Measurements from ENCODE around the gene IGSF22.
A peak's percentile ranks its signal among the peaks of the same experiment; 100 is the strongest.

The IGSF22 gene

GRCh38 chr11:18736590-18737148 lies 10.7 kb upstream of the IGSF22 start:
- H3K27ac Mint-ChIP-seq, result no peak overlapping the region
- H3K9me3 Mint-ChIP-seq, result no peaks in the 10 kb centered on the region
- peaks cover 2% of the 10 kb centered on the region for H3K36me3 Mint-ChIP-seq (ENCODE audit: insufficient read depth)
- peaks cover 3 to 4% of the 10 kb centered on the region in 2 donors for H3K4me1 Mint-ChIP-seq (ENCODE audit: low read depth in 2 of 2)
- no peak overlapping the region for H3K4me3 Mint-ChIP-seq
- H3K27me3 Mint-ChIP-seq, result peaks cover 7 to 30% of the 10 kb centered on the region in 2 donors
- no peak for ATAC-seq (replicated peaks)
- no peak for DNase-seq

GRCh38 chr11:18733202-18733601 lies 7.2 kb upstream of the IGSF22 start:
- H3K27ac Mint-ChIP-seq, result no peak overlapping the region
- peaks cover 3 to 21% of the 10 kb centered on the region in 2 donors for H3K27me3 Mint-ChIP-seq
- ATAC-seq (replicated peaks) (no peak), DNase-seq (no peak)
- H3K4me3 Mint-ChIP-seq, result no peak overlapping the region
- H3K9me3 Mint-ChIP-seq, result no peaks in the 10 kb centered on the region
- peaks cover 2% of the 10 kb centered on the region for H3K36me3 Mint-ChIP-seq (ENCODE audit: insufficient read depth)
- H3K4me1 Mint-ChIP-seq (ENCODE audit: low read depth in 2 of 2), result peaks cover 4 to 5% of the 10 kb centered on the region in 2 donors

- peaks cover 2% of the 10 kb centered on the region for H3K36me3 Mint-ChIP-seq (ENCODE audit: insufficient read depth)
- DNase-seq (peak; percentile 62 to 72 (median 72)), ATAC-seq (replicated peaks) (peak; percentile 84)
- H3K27ac Mint-ChIP-seq, result peak overlapping the region; percentile 39 to 50
- H3K27me3 Mint-ChIP-seq, result peaks cover 0 to 21% of the 10 kb centered on the region in 2 donors
- H3K9me3 Mint-ChIP-seq, result no peaks in the 10 kb centered on the region
- H3K4me3 Mint-ChIP-seq, result no peak overlapping the region
- H3K4me1 Mint-ChIP-seq (ENCODE audit: low read depth in 2 of 2), result peaks cover 4 to 6% of the 10 kb centered on the region in 2 donors
Observed at GRCh38 chr11:18731949-18732821, 6.2 kb upstream of the IGSF22 start.

GRCh38 chr11:18731441-18731840 lies 5.5 kb upstream of the IGSF22 start:
- peaks cover 0 to 19% of the 10 kb centered on the region in 2 donors for H3K27me3 Mint-ChIP-seq
- no peaks in the 10 kb centered on the region for H3K9me3 Mint-ChIP-seq
- no peak overlapping the region for H3K4me3 Mint-ChIP-seq
- peaks cover 2% of the 10 kb centered on the region for H3K36me3 Mint-ChIP-seq (ENCODE audit: insufficient read depth)
- H3K27ac Mint-ChIP-seq, result peak overlapping the region; percentile 39 to 50
- no peak for DNase-seq
- ATAC-seq (replicated peaks), result no peak
- H3K4me1 Mint-ChIP-seq (ENCODE audit: low read depth in 2 of 2), result peaks cover 4 to 6% of the 10 kb centered on the region in 2 donors

- ATAC-seq (replicated peaks) (no peak), DNase-seq (no peak)
- Mint-ChIP-seq H3K27me3 (peaks cover 0 to 5% of the 10 kb centered on the region in 2 donors), H3K36me3 (ENCODE audit: insufficient read depth) (no peaks in the 10 kb centered on the region), H3K4me1 (ENCODE audit: low read depth in 2 of 2) (peaks cover 4 to 6% of the 10 kb centered on the region in 2 donors), H3K9me3 (no peaks in the 10 kb centered on the region), H3K27ac (no peak overlapping the region), H3K4me3 (no peak overlapping the region)
Observed at GRCh38 chr11:18730020-18730419, 4.0 kb upstream of the IGSF22 start.

- ATAC-seq (replicated peaks) (no peak), DNase-seq (no peak)
- Mint-ChIP-seq H3K36me3 (ENCODE audit: insufficient read depth) (no peaks in the 10 kb centered on the region), H3K4me1 (ENCODE audit: low read depth in 2 of 2) (peaks cover 4 to 6% of the 10 kb centered on the region in 2 donors), H3K27ac (no peak overlapping the region), H3K4me3 (no peak overlapping the region), H3K27me3 (no peaks in the 10 kb centered on the region), H3K9me3 (no peaks in the 10 kb centered on the region)
Observed at GRCh38 chr11:18729426-18729825, 3.4 kb upstream of the IGSF22 start.

- H3K27me3 Mint-ChIP-seq, result no peaks in the 10 kb centered on the region
- no peak overlapping the region for H3K4me3 Mint-ChIP-seq
- H3K9me3 Mint-ChIP-seq, result no peaks in the 10 kb centered on the region
- no peak overlapping the region for H3K27ac Mint-ChIP-seq
- H3K4me1 Mint-ChIP-seq (ENCODE audit: low read depth in 2 of 2), result peaks cover 4 to 6% of the 10 kb centered on the region in 2 donors
- no peak for ATAC-seq (replicated peaks)
- no peaks in the 10 kb centered on the region for H3K36me3 Mint-ChIP-seq (ENCODE audit: insufficient read depth)
- no peak for DNase-seq
Observed at GRCh38 chr11:18728658-18729057, 2.7 kb upstream of the IGSF22 start.

GRCh38 chr11:18727479-18728236 lies 1.7 kb upstream of the IGSF22 start:
- no peak overlapping the region for H3K27ac Mint-ChIP-seq
- H3K36me3 Mint-ChIP-seq (ENCODE audit: insufficient read depth), result no peaks in the 10 kb centered on the region
- H3K27me3 Mint-ChIP-seq, result no peaks in the 10 kb centered on the region
- H3K4me3 Mint-ChIP-seq, result no peak overlapping the region
- H3K4me1 Mint-ChIP-seq (ENCODE audit: low read depth in 2 of 2), result peaks cover 4 to 6% of the 10 kb centered on the region in 2 donors
- peak; percentile 23 to 44 (median 43) for DNase-seq
- peak; percentile 68 for ATAC-seq (replicated peaks)
- no peaks in the 10 kb centered on the region for H3K9me3 Mint-ChIP-seq

- DNase-seq, result no peak
- no peaks in the 10 kb centered on the region for H3K27me3 Mint-ChIP-seq
- H3K36me3 Mint-ChIP-seq (ENCODE audit: insufficient read depth), result no peaks in the 10 kb centered on the region
- H3K9me3 Mint-ChIP-seq, result no peaks in the 10 kb centered on the region
- peaks cover 0 to 19% of the 10 kb centered on the region in 2 donors for H3K4me1 Mint-ChIP-seq (ENCODE audit: low read depth in 2 of 2)
- H3K4me3 Mint-ChIP-seq, result no peak overlapping the region
- no peak for ATAC-seq (replicated peaks)
- no peak overlapping the region for H3K27ac Mint-ChIP-seq
Observed at GRCh38 chr11:18723991-18724390, 2.0 kb downstream of the IGSF22 start.

- H3K36me3 Mint-ChIP-seq (ENCODE audit: insufficient read depth), result no peaks in the 10 kb centered on the region
- H3K27ac Mint-ChIP-seq, result peak overlapping the region in 1 of 2 donors; percentile 69
- peak overlapping the region; percentile 90 to 96 for H3K4me3 Mint-ChIP-seq
- no peaks in the 10 kb centered on the region for H3K27me3 Mint-ChIP-seq
- peaks cover 0 to 16% of the 10 kb centered on the region in 2 donors for H3K4me1 Mint-ChIP-seq (ENCODE audit: low read depth in 2 of 2)
- ATAC-seq (replicated peaks) (no peak), DNase-seq (no peak)
- H3K9me3 Mint-ChIP-seq, result no peaks in the 10 kb centered on the region
Observed at GRCh38 chr11:18722293-18722637, 3.7 kb downstream of the IGSF22 start.

GRCh38 chr11:18721561-18722292 lies 4.3 kb downstream of the IGSF22 start:
- peak overlapping the region; percentile 90 to 96 for H3K4me3 Mint-ChIP-seq
- H3K36me3 Mint-ChIP-seq (ENCODE audit: insufficient read depth), result no peaks in the 10 kb centered on the region
- H3K27ac Mint-ChIP-seq, result peak overlapping the region; percentile 22 to 69
- no peaks in the 10 kb centered on the region for H3K27me3 Mint-ChIP-seq
- peaks cover 0 to 16% of the 10 kb centered on the region in 2 donors for H3K4me1 Mint-ChIP-seq (ENCODE audit: low read depth in 2 of 2)
- peak; percentile 71 for ATAC-seq (replicated peaks)
- no peaks in the 10 kb centered on the region for H3K9me3 Mint-ChIP-seq
- peak; percentile 32 to 48 (median 39) for DNase-seq

GRCh38 chr11:18720808-18721560 lies 5.0 kb downstream of the IGSF22 start:
- Mint-ChIP-seq H3K36me3 (ENCODE audit: insufficient read depth) (no peaks in the 10 kb centered on the region), H3K4me3 (peak overlapping the region; percentile 90 to 96), H3K27me3 (no peaks in the 10 kb centered on the region), H3K4me1 (ENCODE audit: low read depth in 2 of 2) (peaks cover 0 to 16% of the 10 kb centered on the region in 2 donors), H3K27ac (peak overlapping the region in 1 of 2 donors; percentile 69), H3K9me3 (no peaks in the 10 kb centered on the region)
- ATAC-seq (replicated peaks) (peak; percentile 93), DNase-seq (peak; percentile 78 to 84 (median 79))

Data from effector memory CD8-positive, alpha-beta T cell (primary cell).